Effector memory CD8-positive, alpha-beta T cell (primary cell): ENCODE results near the gene EGFL6.
"Not testable (repeated sequence)": the region's sequence is repeated elsewhere in the genome, so short reads cannot be mapped to it uniquely, and the experiment has no call there.

ENCODE experiments used
- ATAC-seq: fragments of 150-1000 bp; cut with Tn5 transposase; replicated peaks from 2 replicates; pipeline ENCODE4 v1.10.0; 2021; ENCODE audit warnings: mild to moderate bottlenecking, moderate library complexity
- DNase-seq, 3 experiments: peaks; one replicate each; pipeline ENCODE4 v3.0.0; 2021
- H3K27ac Mint-ChIP-seq, 2 donors: one replicate each; pipeline ENCODE4 v1.8.0; 2022; ENCODE audit warnings: mild to moderate bottlenecking in 2 of 2, mixed read lengths in 2 of 2, moderate library complexity in 2 of 2
- H3K27me3 Mint-ChIP-seq, 2 donors: one replicate each; pipeline ENCODE4 v1.8.0; 2022; ENCODE audit warnings: mixed read lengths in 2 of 2
- H3K36me3 Mint-ChIP-seq: one replicate; pipeline ENCODE4 v1.8.0; 2022; ENCODE audit warnings: mild to moderate bottlenecking, moderate library complexity, mixed read lengths; ENCODE audit not compliant: insufficient read depth
- H3K4me1 Mint-ChIP-seq, 2 donors: one replicate each; pipeline ENCODE4 v1.8.0; 2022; ENCODE audit warnings: low read depth in 2 of 2, mixed read lengths in 2 of 2
- H3K4me3 Mint-ChIP-seq, 2 donors: one replicate each; pipeline ENCODE4 v1.8.0; 2022; ENCODE audit warnings: mild to moderate bottlenecking in 2 of 2, mixed read lengths in 2 of 2, moderate library complexity in 2 of 2
- H3K9me3 Mint-ChIP-seq, 2 donors: one replicate each; pipeline ENCODE4 v1.8.0; 2022; ENCODE audit warnings: mixed read lengths in 2 of 2

The EGFL6 gene

GRCh38 chrX:13667919-13668318, 98.5 kb downstream of the EGFL6 start:
- Mint-ChIP-seq H3K27me3 (no peaks in the 10 kb centered on the region), H3K9me3 (no peaks in the 10 kb centered on the region), H3K36me3 (peaks cover 10% of the 10 kb centered on the region), H3K4me1 (peaks cover 1 to 5% of the 10 kb centered on the region in 2 donors), H3K4me3 (no peak overlapping the region), H3K27ac (no peak overlapping the region)
- DNase-seq (no peak), ATAC-seq (no peak)

- H3K4me1 Mint-ChIP-seq = peaks cover 1 to 5% of the 10 kb centered on the region in 2 donors
- no peaks in the 10 kb centered on the region for H3K27me3 Mint-ChIP-seq
- H3K27ac Mint-ChIP-seq = peak overlapping the region; percentile 80 to 89
- H3K4me3 Mint-ChIP-seq = peak overlapping the region; percentile 38 to 61
- ATAC-seq (peak; percentile 93), DNase-seq (peak; percentile 29 to 37 (median 35))
- peaks cover 10% of the 10 kb centered on the region for H3K36me3 Mint-ChIP-seq
- no peaks in the 10 kb centered on the region for H3K9me3 Mint-ChIP-seq
Measured at GRCh38 chrX:13669246-13669737, 99.9 kb downstream of the EGFL6 start.

- not testable (repeated sequence) for H3K36me3 Mint-ChIP-seq, H3K4me1 Mint-ChIP-seq, DNase-seq, H3K27me3 Mint-ChIP-seq, H3K9me3 Mint-ChIP-seq, ATAC-seq
- Mint-ChIP-seq H3K4me3 (peak overlapping the region; percentile 38 to 61), H3K27ac (peak overlapping the region; percentile 80 to 89)
Measured at GRCh38 chrX:13669755-13670154, 100.4 kb downstream of the EGFL6 start.

GRCh38 chrX:13670197-13670596, 100.8 kb downstream of the EGFL6 start:
- DNase-seq (no peak), ATAC-seq (no peak)
- Mint-ChIP-seq H3K27ac (peak overlapping the region in 1 of 2 donors; percentile 80), H3K4me1 (peaks cover 1 to 5% of the 10 kb centered on the region in 2 donors), H3K4me3 (no peak overlapping the region), H3K27me3 (no peaks in the 10 kb centered on the region), H3K9me3 (no peaks in the 10 kb centered on the region), H3K36me3 (peaks cover 10% of the 10 kb centered on the region)

- no peak overlapping the region for H3K4me3 Mint-ChIP-seq
- H3K9me3 Mint-ChIP-seq = no peaks in the 10 kb centered on the region
Measured at GRCh38 chrX:13673016-13673415, 103.6 kb downstream of the EGFL6 start.

GRCh38 chrX:13676885-13677284, 107.5 kb downstream of the EGFL6 start:
- H3K4me3 Mint-ChIP-seq = no peak overlapping the region
- H3K27me3 Mint-ChIP-seq = no peaks in the 10 kb centered on the region
- H3K36me3 Mint-ChIP-seq = no peaks in the 10 kb centered on the region
- ATAC-seq (no peak), DNase-seq (no peak)
- no peaks in the 10 kb centered on the region for H3K4me1 Mint-ChIP-seq
- H3K27ac Mint-ChIP-seq = no peak overlapping the region
- H3K9me3 Mint-ChIP-seq = no peaks in the 10 kb centered on the region

More at GRCh38 chrX:13673016-13673415, 103.6 kb downstream of the EGFL6 start:
- DNase-seq (no peak), ATAC-seq (no peak)
- Mint-ChIP-seq H3K36me3 (peaks cover 4% of the 10 kb centered on the region), H3K27ac (no peak overlapping the region), H3K4me1 (peaks cover 1 to 5% of the 10 kb centered on the region in 2 donors), H3K27me3 (no peaks in the 10 kb centered on the region)

GRCh38 chrX:13679700-13680099, 110.3 kb downstream of the EGFL6 start:
- H3K27me3 Mint-ChIP-seq, DNase-seq, H3K4me1 Mint-ChIP-seq, H3K9me3 Mint-ChIP-seq, H3K36me3 Mint-ChIP-seq, ATAC-seq, H3K4me3 Mint-ChIP-seq, H3K27ac Mint-ChIP-seq: not testable (repeated sequence)

GRCh38 chrX:13681595-13681994, 112.2 kb downstream of the EGFL6 start:
- Mint-ChIP-seq H3K36me3 (no peaks in the 10 kb centered on the region), H3K27me3 (no peaks in the 10 kb centered on the region), H3K27ac (no peak overlapping the region), H3K9me3 (no peaks in the 10 kb centered on the region), H3K4me3 (no peak overlapping the region), H3K4me1 (peaks cover 5 to 10% of the 10 kb centered on the region in 2 donors)
- ATAC-seq (no peak), DNase-seq (no peak)
